Frontal cortex (tissue), 4 donors: Measurements from ENCODE around the gene TNFSF8. TPM values are rescaled to one million over a fixed set of nuclear protein-coding genes. Genes with fewer than 3 reads are reported as not detected.

Experiments
- DNase-seq, 2 donors: peaks; one replicate each; pipeline ENCODE4 v3.0.0; 2012; ENCODE audit warnings: low spot score in 2 of 2
- FAIRE-seq: peaks from 2 replicates; lab custom pipeline; 2012; peaks lifted over from hg19 to GRCh38; lab: Jason Lieb, UNC
- total RNA-seq: library from RNA; depleted of rRNA; stranded (reverse); fragments of >200 nt; gene quantifications from one replicate; pipeline ENCODE4 v1.2.3, GENCODE V29; 2014
- donor health status: control.
- donor health status: control.
- donor health status: control.

The TNFSF8 gene
- total RNA-seq, 1 donor from 2014 or later, result under 0.01 TPM

DNA sequence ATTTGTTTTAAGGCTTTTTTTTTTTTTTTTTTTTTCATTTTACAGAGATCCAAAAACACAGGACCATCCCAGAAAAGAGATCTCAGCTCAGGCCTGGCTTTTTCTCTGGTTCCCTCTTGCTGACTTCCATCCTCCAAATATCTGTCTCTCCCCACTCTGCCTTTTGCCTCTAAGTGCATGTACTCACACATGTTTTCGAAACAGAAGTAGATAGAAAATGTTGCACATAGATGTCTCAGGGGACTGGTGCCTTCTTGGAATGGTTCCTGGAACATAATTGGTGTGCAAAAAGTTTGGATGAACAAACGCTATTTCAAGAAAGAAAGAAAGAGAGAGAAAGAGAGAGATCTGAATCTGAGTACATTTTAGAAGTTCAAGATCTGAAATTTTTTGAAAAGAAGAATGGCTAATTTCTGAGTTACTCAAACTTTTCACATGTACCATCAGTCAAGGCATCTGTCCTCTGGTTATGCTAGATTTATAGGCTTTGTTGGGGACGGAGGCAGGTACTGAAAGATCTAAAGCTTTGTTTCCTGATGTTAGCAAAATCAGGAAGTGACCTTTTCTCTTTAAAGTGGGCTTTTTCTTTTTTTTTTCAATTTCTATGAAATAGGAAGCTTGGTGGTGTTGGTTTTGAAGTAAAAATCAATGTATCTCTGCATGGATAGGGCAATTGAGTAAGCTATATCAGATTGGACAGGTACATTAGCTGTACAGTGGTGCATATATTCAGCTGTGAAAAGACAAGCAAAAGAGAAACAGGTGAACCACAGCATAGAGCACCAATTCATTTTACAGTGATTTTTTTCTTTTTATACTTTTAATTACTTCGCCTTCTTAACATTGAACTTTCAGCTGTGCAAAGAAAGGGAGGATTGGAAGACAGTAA is 8.5 kb upstream of the TNFSF8 start:
- FAIRE-seq (no peak), DNase-seq (no peak)

DNA sequence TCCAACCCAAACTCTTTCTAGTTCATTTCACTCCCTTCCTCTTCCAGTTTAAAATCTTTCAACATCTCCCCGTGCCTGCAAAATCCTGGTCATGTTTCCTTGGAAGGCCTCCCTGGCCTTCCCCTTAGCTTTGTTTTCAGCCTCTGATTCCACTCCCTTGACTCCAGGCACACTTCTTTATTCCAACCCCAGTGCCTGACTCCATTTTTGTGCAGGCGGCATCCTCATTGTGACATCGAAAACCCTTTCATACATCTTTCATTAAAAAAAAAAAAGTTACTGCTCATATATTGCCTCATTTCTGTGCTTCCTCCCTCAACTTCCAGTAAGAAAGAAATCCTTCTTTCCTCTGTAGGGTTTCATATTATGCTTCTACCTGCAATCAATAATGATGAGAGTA is 7.1 kb upstream of the TNFSF8 start:
- no peak for FAIRE-seq
- no peak for DNase-seq

DNA sequence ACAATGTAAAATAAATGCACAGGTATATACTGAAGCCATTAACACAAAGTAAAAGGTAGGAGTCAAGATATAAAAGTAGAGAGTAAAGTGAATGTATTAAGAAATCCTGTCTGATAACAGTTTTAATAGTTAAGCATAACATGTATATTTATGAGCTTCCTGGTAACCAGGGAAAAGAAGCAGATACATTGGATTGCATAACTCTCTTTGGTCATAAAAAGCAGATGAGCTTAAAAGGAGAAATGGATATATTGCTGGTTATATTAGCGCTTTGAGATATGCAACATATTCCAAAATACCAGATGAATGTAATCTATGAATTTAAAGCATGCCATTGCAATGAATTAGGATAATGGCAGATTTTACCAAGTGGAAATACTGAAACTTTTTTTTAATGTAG is 6.2 kb upstream of the TNFSF8 start:
- no peak for DNase-seq
- no peak for FAIRE-seq

DNA sequence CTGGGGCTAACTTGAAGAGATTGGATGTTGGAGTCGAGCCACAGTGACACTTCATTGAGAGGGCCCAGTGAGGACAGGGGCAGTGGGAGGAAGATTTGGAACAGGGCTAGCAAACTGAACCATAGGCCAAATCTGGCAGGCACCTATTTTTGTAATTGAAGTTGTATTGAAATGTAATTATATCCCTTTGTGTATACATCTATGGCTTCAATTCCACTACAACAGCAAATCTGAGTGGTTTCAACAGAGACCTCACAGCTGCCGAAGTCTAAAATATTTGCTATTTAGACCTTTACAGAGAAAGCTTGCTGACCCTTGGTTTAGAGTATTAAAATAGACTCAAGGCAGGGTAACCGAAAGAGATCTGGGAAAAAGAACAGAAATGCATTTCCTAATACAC is 4.7 kb upstream of the TNFSF8 start:
- FAIRE-seq (no peak), DNase-seq (no peak)

DNA sequence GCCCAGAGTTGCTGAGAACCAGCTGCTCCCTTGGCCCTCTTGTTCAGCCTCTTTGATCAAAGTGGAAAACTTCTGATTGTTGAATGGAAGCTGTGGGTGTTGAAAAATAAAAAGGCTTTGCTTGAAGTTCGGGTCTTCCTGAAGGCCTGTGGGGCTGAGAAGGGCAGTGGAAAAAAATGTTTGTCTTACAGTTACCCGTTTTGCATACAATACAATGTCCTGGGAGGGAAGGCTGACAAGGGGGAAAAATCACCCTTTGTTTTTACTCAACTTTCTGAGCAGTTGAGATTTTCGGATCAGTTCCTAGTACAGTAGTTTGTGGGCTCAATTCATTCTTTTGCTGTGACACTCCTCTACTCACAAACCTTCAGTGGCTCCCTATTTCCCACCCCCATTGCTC is 2.1 kb upstream of the TNFSF8 start:
- DNase-seq (no peak), FAIRE-seq (no peak)

DNA sequence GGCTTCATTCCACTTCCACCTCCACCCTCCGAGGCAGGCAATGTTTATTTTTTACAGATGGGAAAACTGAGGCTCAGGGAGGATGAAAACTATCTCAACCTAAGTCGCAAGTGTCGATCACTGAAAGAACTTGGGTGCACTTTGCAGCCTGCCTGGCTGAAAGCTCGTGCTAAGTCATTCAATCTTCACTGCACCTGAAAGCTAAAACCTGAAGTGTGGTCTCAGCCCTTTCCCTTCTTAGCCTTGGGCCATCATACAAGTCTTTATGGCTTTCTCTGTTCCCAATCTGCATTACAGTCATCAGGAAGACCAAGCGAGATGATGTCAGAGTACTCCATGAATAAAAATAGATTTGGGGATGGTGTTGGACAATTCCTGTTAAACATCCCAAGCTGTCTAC is 1.0 kb upstream of the TNFSF8 start:
- DNase-seq (no peak), FAIRE-seq (no peak)

DNA sequence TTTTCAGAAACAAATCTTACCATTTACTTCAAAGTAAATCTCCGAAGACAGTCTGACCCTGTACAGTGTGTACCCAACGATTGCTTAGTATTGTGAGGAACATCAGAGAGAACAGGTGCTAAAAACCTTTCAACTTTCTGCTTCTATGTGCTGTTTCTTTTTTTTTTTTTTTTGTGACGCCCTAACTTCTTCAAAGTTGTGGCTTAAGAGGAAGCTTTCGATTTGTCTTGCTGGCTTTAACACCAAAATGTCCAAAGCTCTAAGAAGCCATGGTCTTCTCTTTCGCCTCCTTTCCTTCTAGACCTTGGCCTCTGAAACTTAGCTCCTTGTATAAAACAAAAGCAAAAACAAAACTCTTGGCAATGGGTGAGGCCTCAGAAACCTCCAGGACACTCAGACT is 1.2 kb downstream of the TNFSF8 start:
- no peak for DNase-seq
- no peak for FAIRE-seq

DNA sequence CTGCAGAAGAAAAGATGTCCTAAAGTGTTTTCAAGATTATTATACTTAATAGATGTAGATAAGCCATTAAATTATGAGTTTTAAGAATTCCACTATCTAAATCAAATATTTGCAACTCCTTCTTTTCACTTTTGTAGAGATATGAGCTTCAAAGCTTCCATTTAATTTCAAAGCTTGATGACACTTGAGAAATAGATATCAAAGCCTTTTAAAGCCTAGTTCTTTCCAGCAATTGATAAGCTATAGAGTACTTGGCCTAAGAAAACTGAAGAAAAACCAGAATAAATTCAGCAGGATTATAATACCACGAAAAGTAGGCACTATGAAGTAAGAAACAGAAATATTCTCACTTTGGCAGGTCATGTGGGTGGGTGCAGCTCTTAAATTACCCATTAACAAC is 1.7 kb downstream of the TNFSF8 start:
- DNase-seq (no peak), FAIRE-seq (no peak)

DNA sequence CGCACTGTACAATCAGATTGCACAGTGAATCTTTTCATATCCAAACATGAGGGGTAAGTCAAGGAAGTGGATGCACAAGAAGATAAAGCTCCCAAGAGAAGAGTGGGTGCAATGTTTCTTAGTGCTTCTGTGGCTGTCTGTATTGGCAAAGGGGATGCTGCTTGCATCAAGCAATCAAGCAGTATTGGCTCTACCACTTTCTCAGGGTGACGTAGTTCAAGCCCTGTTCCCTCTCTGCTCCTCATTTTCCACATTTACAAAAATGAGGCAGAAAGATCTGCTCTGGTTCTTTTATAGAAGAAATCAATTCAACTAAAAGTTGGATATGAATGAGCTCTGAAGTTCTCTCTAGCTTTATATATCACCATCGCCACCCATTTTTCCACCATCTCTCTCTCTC is 2.3 kb downstream of the TNFSF8 start:
- FAIRE-seq, result no peak

DNA sequence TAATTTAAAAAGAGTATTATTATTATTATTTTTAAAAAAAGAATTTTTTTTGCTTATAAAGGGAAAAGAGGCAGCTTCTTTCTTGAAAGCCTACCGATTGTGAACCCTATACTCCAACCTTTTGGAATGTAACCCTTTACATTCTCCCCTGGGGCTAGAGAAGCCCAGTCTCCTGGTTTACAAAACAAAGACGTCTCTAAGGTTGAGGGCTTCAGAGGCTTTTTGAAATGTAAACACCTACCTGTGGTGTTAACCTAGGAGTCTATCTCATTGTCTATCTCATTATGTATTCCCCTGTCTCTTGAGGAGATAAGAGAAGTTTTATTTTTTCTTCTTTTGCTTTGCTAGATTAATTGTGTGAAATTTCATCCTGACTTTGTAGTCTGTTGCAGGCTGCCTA is 4.7 kb downstream of the TNFSF8 start:
- FAIRE-seq (no peak), DNase-seq (no peak)

More for the DNA sequence above, 2.3 kb downstream of the TNFSF8 start:
- no peak for DNase-seq

DNA sequence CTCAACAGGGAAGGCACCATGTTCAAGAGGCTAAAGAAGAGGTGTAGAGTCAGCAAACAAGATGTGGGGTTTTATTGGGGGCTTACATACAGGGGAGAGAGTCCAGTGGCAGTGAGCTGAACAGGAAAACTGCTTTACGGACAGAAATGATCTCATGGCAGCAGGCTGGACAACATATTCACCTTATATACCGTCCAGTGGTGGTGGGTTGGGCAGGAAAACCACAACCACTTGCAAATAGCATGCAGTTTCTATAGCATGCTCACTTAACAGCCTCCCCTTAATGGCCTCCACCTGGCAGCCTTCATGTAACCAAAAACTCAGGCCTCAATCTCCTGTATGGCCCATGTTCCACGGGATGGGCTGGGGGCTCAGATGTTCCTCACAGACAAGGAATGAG is 5.4 kb downstream of the TNFSF8 start:
- DNase-seq (no peak), FAIRE-seq (no peak)

DNA sequence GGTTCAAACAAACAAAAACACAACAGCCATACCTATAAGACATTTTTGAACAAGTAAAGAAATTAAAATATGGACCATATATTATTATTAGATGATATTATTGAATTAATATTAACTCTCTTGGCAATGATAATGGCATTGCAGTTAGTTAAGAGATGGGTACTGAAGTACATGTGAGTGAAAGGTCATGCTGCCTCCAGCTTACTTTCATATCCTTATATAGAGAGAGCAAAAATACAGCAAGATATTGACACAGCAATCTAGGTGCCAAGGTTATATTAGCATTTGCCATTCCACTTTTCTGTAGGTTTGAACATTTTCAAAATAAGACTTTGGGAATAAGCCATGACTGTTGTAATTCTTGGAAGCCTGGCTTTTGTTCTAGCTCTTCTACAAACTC is 6.1 kb downstream of the TNFSF8 start:
- DNase-seq (no peak), FAIRE-seq (no peak)

DNA sequence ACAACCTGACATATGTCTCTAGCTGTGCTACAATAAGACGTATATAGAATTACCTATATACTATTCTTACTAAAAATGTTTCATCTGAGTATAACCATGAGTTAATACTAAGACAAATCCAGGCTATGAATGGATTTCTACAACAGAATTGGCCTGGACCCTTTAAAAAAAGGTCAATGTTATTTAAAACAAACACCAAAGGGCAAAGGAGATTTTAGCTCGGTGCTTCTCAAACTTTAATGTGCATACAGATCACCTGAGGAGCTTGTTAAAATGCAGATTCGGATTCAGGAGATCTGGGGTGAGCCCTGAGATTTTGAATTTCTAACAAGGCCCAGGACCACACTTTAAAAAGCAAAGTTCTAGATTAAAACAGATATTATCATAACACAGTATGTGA is 6.5 kb downstream of the TNFSF8 start:
- FAIRE-seq (no peak), DNase-seq (no peak)

DNA sequence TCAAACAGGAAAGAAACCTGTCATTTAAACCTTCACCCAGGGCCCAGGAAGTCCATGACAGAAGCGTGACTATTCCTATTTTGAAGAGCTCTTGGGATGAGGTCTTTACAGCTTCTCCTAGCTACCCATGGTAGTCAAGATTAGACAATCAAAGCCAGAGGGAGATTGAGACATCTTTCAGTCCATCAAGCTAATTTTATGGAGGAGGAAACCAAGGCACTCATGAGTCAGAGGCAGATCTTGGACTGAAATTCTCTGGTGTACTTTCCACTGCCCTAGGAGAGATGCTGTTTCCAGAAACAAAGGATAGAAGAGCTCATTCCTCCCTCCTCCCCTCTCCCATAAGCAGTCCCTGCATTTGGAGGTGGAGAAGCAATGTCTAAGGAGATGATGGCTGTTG is 9.2 kb downstream of the TNFSF8 start:
- DNase-seq (no peak), FAIRE-seq (no peak)

DNA sequence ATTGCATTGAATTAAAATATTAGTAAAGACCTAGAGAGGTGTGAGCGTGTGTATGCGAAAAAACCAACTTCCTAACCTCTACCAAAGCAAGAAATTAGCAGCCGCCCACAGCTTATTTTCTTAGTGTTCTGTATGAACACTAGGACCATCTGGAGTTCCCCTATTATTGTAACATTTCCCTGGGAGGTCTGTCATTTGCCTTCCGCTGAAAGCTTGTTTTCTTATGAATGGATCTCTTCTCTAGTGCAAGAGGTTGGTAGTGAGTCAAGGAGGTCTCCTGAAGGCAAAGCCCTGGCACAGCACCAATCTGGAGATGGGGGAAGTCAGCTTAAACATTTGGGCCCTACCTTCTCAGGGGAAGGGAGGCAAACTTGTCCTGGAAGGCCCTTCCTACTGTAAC is 10.8 kb downstream of the TNFSF8 start:
- FAIRE-seq (no peak), DNase-seq (no peak)

DNA sequence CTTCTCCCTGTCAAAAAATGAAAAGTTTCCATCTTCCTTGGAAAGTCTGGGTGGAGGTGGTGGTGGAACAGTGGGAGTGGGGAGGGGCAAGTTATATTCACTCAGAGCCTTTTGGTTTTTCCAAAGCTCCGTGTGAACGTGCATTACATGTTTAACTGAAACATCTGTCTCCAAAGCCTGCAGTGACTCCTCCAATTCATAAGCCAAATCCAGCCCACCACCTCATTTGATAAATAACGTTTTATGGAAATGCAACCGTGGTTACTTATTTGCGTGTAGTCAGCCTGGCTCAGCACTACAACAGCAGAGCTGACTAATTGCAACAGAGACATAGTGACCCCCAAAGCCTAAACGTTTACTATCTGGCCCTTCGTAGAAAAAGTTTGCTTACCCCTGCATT is 13.9 kb downstream of the TNFSF8 start:
- FAIRE-seq (no peak), DNase-seq (no peak)

DNA sequence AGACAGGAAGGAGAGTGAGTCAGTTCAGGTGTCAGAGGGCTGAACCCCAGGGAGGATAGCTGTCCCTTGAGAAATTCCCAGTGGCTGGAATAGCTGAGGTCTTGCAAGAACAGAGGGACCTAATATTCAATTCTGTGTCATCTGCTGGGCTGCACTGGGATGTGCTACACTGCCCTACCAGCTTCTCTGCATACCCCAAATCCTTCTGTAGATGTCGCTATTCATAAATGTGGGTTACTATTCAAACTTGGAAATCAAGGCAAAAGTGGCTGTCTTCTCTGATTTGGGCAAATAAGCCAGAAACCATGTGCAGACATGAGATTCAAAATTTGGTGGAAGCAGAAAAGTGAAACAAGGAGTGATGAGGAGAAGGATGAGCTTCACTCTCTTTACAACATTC is 16.3 kb downstream of the TNFSF8 start:
- DNase-seq (no peak), FAIRE-seq (no peak)

DNA sequence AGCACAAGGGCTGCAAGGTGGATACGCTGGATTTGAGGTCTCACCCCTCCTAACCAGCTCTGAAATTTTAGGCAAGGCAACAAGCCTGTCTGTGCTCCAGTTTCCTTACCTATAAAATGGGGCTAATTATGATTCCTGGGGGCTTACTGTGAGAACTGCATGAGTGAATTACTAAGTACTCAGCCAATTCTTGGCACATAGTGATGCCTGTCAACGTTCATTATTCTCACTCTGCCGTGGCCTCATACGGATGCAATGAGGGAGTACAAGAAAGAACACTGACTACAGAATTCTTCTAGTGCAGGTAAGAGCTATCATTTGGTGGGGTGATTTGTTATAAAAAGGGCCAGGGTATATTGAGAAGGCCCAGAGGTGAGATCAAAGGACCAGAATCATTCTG is 16.7 kb downstream of the TNFSF8 start:
- FAIRE-seq, result no peak

DNA sequence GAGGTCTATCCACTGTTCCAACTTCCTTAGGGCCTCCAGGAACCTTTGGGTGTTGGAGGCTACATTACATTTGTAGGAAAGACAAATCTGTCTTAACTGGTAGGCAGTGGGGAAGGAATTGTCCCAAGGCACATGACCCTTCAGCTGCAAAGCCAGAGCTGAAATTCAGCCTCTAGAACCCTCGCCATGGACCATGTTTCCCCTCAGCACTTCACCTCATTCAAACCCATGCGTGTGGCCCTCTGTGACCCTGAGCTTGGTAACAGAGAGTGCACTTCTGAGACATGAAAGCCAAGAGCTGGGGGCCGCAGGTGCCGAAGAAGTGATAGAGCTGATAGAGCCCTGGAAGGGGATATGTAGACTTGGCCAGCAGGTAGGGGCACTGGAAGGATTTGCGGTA is 17.2 kb downstream of the TNFSF8 start:
- FAIRE-seq (no peak), DNase-seq (no peak)

More for the DNA sequence above, 16.7 kb downstream of the TNFSF8 start:
- DNase-seq, result no peak

DNA sequence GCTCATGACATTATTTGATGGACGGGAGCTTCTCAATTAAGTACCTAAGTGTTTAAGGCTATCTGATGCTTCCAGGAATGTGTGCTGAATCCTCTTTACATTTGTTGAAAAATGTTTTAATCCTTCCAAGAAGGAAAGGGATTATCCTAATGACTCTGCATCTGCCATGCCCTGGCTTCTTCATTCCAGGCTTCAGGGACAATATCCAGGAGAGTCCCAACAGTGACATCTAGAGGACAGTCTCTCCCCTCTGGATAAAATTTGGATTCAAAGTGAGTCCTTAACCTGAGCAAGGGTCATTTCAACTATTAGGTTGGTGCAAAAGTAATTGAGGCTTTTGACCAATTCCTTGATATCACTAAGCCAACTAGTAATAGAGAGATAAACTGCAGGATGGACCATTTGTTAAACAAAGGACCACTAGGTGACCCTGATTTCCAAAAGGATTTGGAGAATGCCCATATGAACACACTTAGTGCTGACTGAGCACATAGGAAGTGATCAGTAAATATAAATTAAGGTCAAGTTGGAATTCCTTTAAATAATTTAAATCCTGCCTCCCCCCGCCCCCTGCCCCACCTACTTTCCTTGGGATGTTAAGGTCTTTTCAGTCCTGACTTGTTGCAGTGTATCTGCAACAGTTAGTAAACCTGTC is 19.1 kb downstream of the TNFSF8 start:
- FAIRE-seq (no peak), DNase-seq (peak; percentile 8 to 41)

DNA sequence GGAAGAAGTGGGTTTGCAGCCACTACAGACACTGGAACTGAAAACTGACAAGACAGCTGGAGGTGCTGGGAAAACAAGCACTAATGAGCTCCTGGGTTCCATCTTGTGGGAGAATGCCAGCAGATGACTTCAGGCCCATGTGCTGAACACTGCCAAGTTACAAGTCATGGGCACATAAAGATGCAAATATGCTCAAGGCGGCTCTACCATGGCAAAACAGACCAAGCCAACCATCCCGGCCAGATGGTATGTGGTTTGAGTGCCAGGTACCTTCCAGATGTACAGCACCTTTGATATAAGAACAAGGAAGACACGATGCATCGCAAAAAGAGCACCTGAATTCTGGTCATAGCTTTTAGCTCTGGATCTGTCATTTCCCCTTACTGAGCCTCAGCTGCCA is 19.9 kb downstream of the TNFSF8 start:
- no peak for FAIRE-seq
- no peak for DNase-seq

DNA sequence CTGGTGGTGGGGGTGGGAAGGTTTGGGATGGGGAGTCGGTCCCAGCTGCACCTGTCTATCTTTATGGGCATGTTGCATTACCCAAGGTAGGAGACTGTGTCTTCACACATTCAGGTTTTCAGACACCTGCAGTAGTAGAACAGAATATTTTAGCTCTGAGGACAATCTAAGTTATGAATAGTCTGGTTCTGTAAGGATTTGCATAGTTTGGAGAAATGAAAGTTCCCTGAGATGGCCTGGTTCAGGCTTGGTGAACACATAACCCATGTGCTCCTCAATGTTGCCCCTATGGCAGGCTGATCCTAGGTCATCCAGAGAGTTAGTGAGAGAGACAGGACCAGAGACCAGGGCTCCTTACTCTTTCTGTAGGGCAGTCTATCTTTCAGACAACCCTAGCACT is 20.7 kb downstream of the TNFSF8 start:
- FAIRE-seq (no peak), DNase-seq (no peak)
